GM21619 (cell line): ENCODE results near the gene CCDC187.
"Not testable (repeated sequence)": the region's sequence is repeated elsewhere in the genome, so short reads cannot be mapped to it uniquely, and the experiment has no call there.

Experiments
- ATAC-seq: cut with Tn5 transposase; IDR thresholded peaks from one replicate; pipeline ENCODE4 v1.9.1; 2021; ENCODE audit not compliant: unreplicated experiment

The CCDC187 gene

GRCh38 chr9:136327304-136327974 lies 23.5 kb upstream of the CCDC187 start, which contains the start of gene GPSM1:
Gene GPSM1 (plus strand): TSS chr9:136327539. CDS start chr9:136327696, 157 bp downstream.
- no peak for ATAC-seq

- ATAC-seq: no peak
Measured at GRCh38 chr9:136326761-136327303, 22.9 kb upstream of the CCDC187 start.

- ATAC-seq: no peak
Measured at GRCh38 chr9:136326061-136326760, 22.3 kb upstream of the CCDC187 start.

GRCh38 chr9:136325358-136325757 lies 21.5 kb upstream of the CCDC187 start:
- ATAC-seq: no peak

GRCh38 chr9:136324501-136325300 lies 20.8 kb upstream of the CCDC187 start:
- ATAC-seq: no peak

DNA sequence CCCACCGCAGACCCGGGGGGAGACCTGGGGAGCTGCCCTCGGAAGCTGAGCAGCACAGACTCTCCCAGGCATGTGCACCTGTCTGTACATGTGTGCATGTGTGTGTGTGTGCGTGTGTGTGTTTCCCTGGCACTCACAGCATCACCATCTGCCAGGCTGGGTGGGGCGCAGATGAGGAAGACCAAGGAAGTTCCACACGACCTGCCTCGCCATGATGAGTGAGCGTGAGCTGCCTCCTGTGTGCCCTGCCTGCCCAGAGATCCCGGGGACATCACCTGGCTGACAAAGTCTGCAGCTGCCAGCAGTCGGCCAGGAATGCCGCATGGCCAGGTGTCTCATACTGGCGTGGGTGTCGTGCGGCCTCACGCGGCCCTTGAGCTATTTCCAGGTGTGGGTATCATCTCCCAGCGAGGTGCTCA lies 19.5 kb upstream of the CCDC187 start:
- ATAC-seq: no peak

GRCh38 chr9:136322756-136323330 lies 18.9 kb upstream of the CCDC187 start:
- no peak for ATAC-seq

DNA sequence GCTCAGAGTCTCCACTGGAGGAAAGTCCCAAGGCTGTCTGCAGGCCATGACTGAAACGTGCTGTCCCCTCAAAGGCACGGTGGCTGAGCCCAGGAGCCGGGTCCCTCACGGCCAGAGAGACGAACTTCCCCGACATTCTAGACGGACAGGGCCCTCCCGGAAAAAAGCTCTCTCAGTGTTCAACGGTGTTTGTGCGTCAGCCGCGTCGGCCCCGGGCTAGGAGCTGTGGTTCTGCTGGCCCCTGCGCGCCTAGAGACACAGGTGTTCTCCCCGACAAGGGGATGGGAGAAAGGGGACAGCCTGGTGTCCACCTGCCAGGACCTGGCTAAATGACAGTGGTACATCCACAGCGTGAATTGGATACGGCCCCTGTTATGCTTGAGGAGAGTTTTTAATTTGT lies 17.7 kb upstream of the CCDC187 start:
- ATAC-seq: no peak

GRCh38 chr9:136320972-136321371 lies 17.1 kb upstream of the CCDC187 start:
- ATAC-seq: not testable (repeated sequence)

GRCh38 chr9:136319955-136320354 lies 16.1 kb upstream of the CCDC187 start:
- ATAC-seq: not testable (repeated sequence)

GRCh38 chr9:136319244-136319643 lies 15.3 kb upstream of the CCDC187 start:
- not testable (repeated sequence) for ATAC-seq

GRCh38 chr9:136318776-136319241 lies 14.9 kb upstream of the CCDC187 start:
- no peak for ATAC-seq

GRCh38 chr9:136318111-136318775 lies 14.3 kb upstream of the CCDC187 start:
- ATAC-seq: no peak

GRCh38 chr9:136317695-136318094 lies 13.8 kb upstream of the CCDC187 start:
- no peak for ATAC-seq

GRCh38 chr9:136316896-136317676 lies 13.2 kb upstream of the CCDC187 start:
- ATAC-seq: no peak

DNA sequence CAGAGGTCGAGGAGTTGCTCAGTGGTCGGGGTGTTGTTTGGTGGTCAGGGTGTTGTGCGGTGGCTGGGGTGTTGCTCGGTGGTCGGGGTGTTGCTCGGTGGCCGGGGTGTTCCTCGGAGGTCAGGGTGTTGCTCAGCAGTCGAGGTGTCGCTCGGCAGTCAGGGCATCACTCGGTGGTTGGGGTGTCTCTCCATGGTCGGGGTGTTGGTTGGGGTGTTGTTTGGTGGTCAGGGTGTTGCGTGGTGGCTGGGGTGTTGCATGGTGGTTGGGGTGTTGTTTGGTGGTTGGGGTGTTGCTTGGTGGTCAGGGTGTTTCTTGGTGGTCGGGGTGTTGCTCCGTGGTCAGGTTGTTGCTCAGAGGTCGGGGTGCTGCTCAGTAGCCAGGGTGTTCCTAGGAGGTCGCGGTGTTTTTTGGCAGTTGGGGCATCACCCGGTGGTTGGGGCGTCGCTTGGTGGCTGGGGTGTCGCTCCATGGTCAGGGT lies 12.4 kb upstream of the CCDC187 start:
- ATAC-seq: no peak

- ATAC-seq: no peak
Measured at GRCh38 chr9:136314944-136315343, 11.1 kb upstream of the CCDC187 start.

DNA sequence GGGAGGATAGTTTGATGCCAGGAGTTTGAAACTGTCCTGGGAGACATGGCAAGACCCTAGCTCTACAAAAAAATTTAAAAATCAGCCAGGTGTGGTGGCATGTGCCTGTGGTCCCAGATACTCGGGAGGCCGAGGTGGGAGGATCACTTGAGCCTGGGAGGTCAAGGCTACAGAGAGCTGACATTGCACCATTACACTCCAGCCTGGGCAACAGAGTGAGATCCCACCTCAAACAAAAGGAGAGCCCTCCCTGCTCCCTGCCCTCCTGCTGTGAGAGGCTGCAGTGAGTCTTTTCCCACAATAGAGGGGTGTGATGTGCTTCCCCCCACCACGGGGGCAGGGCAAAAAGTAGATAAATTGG lies 10.1 kb upstream of the CCDC187 start:
- no peak for ATAC-seq
